Spleen (tissue), 7 donors: ENCODE results near the gene SLC7A4.

Source experiments
- POLR2A ChIP-seq, 3 donors: fragments of 450-650 bp; IDR thresholded peaks; one replicate each; pipeline ENCODE4 v1.5.1; 2017; ENCODE audit warnings: antibody characterized with exemption in 3 of 3, mild to moderate bottlenecking in 1 of 3
- TF ChIP-seq, protein P1 (sequence below), 11 experiments: fragments of 200-600 bp in 7 of 11; fragments of 450-650 bp in 4 of 11; sonication (generic) in 4 of 11; IDR thresholded peaks in 8 of 11; conservative IDR thresholded peaks in 3 of 11; 1 replicate in 7 of 11; 2 replicates in 4 of 11; pipeline versions ENCODE4 v1.4.0 to v1.8.0; 2016 to 2021; ENCODE audit warnings: antibody characterized with exemption in 11 of 11, inconsistent platforms in 4 of 11, mild to moderate bottlenecking in 1 of 11
- donor health status: DM: no; HTN: no; CAD: no; lungs with moderate emphysema.
- donor health status: DM: no; HTN: no; CAD: no.
- donor health status: DM: no; HTN: no; CAD: no.

- TF ChIP-seq, protein P1, sequence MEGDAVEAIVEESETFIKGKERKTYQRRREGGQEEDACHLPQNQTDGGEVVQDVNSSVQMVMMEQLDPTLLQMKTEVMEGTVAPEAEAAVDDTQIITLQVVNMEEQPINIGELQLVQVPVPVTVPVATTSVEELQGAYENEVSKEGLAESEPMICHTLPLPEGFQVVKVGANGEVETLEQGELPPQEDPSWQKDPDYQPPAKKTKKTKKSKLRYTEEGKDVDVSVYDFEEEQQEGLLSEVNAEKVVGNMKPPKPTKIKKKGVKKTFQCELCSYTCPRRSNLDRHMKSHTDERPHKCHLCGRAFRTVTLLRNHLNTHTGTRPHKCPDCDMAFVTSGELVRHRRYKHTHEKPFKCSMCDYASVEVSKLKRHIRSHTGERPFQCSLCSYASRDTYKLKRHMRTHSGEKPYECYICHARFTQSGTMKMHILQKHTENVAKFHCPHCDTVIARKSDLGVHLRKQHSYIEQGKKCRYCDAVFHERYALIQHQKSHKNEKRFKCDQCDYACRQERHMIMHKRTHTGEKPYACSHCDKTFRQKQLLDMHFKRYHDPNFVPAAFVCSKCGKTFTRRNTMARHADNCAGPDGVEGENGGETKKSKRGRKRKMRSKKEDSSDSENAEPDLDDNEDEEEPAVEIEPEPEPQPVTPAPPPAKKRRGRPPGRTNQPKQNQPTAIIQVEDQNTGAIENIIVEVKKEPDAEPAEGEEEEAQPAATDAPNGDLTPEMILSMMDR (IDR thresholded peaks at IDR 0.05 in 8 of 11, conservative IDR thresholded peaks at IDR 0.05 in 3 of 11): no peak
- TF ChIP-seq POLR2A (IDR thresholded peaks at IDR 0.05): no peak
Observed at GRCh38 chr22:21014726-21015465, 17.5 kb downstream of the SLC7A4 start, which contains the start of gene P2RX6.
